ENCODE results near the gene STH. TPM values are rescaled to one million over a fixed set of nuclear protein-coding genes. Genes with fewer than 3 reads are reported as not detected.
A peak's percentile ranks its signal among the peaks of the same experiment; 100 is the strongest.

Gene STH
- total RNA-seq, 1 donor from 2014 or later: not detected

DNA sequence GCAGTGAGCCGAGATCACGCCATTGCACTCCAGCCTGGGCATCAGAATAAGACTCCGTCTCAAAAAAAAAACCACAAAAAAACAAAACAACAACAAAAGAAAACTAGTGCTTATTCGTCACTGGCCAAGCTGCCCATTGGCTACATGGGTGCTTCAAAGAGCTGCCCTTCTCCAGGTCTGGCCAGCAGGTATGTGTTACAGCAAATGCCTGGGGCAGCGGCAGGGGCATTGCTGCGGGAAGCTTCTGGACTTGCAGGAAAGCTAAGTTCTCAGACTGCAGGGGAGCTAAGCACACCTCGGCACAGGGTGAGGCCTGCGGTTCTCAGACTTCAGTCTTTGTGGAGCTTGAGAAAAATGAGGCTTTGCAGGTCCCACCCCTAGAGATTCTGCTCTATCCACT, 4.1 kb upstream of the STH start:
- Mint-ChIP-seq H3K9me3 (ENCODE audit: unreplicated experiment) (peaks cover under 1% of the 10 kb centered on the region), H3K27ac (ENCODE audit: unreplicated experiment) (peak overlapping the region; percentile 26), H3K4me3 (ENCODE audit: unreplicated experiment) (no peak overlapping the region), H3K27me3 (ENCODE audit: low read depth, unreplicated experiment) (peaks cover 4% of the 10 kb centered on the region), H3K36me3 (ENCODE audit: low read depth, unreplicated experiment) (peaks cover 2% of the 10 kb centered on the region), H3K4me1 (ENCODE audit: low read depth, unreplicated experiment) (peaks cover 6% of the 10 kb centered on the region)
- H2AFZ ChIP-seq (ENCODE audit: low read depth, low read length): no peak overlapping the region
- no peaks in the 10 kb centered on the region for H3K27me3 ChIP-seq (ENCODE audit: insufficient read depth, low read length)
- no peak overlapping the region for H3K9ac ChIP-seq (ENCODE audit: low read length)
- TF ChIP-seq, protein P1, sequence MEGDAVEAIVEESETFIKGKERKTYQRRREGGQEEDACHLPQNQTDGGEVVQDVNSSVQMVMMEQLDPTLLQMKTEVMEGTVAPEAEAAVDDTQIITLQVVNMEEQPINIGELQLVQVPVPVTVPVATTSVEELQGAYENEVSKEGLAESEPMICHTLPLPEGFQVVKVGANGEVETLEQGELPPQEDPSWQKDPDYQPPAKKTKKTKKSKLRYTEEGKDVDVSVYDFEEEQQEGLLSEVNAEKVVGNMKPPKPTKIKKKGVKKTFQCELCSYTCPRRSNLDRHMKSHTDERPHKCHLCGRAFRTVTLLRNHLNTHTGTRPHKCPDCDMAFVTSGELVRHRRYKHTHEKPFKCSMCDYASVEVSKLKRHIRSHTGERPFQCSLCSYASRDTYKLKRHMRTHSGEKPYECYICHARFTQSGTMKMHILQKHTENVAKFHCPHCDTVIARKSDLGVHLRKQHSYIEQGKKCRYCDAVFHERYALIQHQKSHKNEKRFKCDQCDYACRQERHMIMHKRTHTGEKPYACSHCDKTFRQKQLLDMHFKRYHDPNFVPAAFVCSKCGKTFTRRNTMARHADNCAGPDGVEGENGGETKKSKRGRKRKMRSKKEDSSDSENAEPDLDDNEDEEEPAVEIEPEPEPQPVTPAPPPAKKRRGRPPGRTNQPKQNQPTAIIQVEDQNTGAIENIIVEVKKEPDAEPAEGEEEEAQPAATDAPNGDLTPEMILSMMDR (IDR thresholded peaks at IDR 0.05; ENCODE audit: insufficient read depth, low read depth, low read length): no peak
- no peak for TF ChIP-seq EZH2 (IDR thresholded peaks at IDR 0.05; ENCODE audit: insufficient read depth, low read length)
- DNase-seq (ENCODE audit: low read depth) (no peak), FAIRE-seq (no peak)
- no peaks in the 10 kb centered on the region for H3K79me2 ChIP-seq (ENCODE audit: insufficient read depth, low read length)
- H3K4me3 ChIP-seq (ENCODE audit: insufficient read depth, low read depth, low read length): no peak overlapping the region
- H3K27ac ChIP-seq (ENCODE audit: low read depth, low read length): no peak overlapping the region
- peaks cover 6% of the 10 kb centered on the region for H3K4me1 ChIP-seq (ENCODE audit: insufficient read depth, low read length)
- no peaks in the 10 kb centered on the region for H3K9me3 ChIP-seq (ENCODE audit: insufficient read depth, low read depth, low read length)
- no peaks in the 10 kb centered on the region for H3K36me3 ChIP-seq (ENCODE audit: insufficient read depth, low read length)
- no peaks in the 10 kb centered on the region for H4K20me1 ChIP-seq (ENCODE audit: insufficient read depth, low read length)
- H3K4me2 ChIP-seq (ENCODE audit: low read length): no peak overlapping the region

DNA sequence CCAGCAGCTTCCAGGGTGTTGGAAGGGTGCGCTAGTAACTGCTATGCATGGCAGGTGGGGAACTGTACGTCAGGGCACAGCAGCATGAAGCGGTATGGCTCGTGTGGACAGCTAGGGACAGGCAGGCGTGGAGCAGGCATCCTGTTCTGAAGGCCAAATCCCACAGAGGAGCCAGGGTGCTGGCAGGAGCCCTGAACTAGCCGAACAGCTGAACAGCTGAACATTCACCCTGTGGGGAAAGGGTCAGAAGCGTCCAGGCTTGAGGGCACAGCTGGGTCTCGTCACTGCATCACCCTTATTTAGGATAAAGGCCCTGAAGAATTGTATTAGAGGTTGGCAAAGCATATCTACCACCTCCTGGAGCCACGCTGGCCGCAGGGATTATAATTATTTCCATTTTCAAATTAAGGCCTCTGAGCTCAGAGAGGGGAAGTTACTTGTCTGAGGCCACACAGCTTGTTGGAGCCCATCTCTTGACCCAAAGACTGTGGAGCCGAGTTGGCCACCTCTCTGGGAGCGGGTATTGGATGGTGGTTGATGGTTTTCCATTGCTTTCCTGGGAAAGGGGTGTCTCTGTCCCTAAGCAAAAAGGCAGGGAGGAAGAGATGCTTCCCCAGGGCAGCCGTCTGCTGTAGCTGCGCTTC, 3.3 kb upstream of the STH start:
- no peak overlapping the region for H3K4me2 ChIP-seq (ENCODE audit: low read length)
- peaks cover 6% of the 10 kb centered on the region for H3K4me1 Mint-ChIP-seq (ENCODE audit: low read depth, unreplicated experiment)
- no peaks in the 10 kb centered on the region for H3K9me3 ChIP-seq (ENCODE audit: insufficient read depth, low read depth, low read length)
- H3K9me3 Mint-ChIP-seq (ENCODE audit: unreplicated experiment): no peaks in the 10 kb centered on the region
- peaks cover 2% of the 10 kb centered on the region for H3K36me3 Mint-ChIP-seq (ENCODE audit: low read depth, unreplicated experiment)
- H3K4me1 ChIP-seq (ENCODE audit: insufficient read depth, low read length): peaks cover 6% of the 10 kb centered on the region
- H3K9ac ChIP-seq (ENCODE audit: low read length): no peak overlapping the region
- no peaks in the 10 kb centered on the region for H3K36me3 ChIP-seq (ENCODE audit: insufficient read depth, low read length)
- FAIRE-seq (no peak), DNase-seq (ENCODE audit: low read depth) (no peak)
- H2AFZ ChIP-seq (ENCODE audit: low read depth, low read length): no peak overlapping the region
- H3K79me2 ChIP-seq (ENCODE audit: insufficient read depth, low read length): no peaks in the 10 kb centered on the region
- no peak overlapping the region for H3K27ac ChIP-seq (ENCODE audit: low read depth, low read length)
- no peak overlapping the region for H3K27ac Mint-ChIP-seq (ENCODE audit: unreplicated experiment)
- H3K4me3 Mint-ChIP-seq (ENCODE audit: unreplicated experiment): no peak overlapping the region
- H4K20me1 ChIP-seq (ENCODE audit: insufficient read depth, low read length): no peaks in the 10 kb centered on the region
- H3K4me3 ChIP-seq (ENCODE audit: insufficient read depth, low read depth, low read length): no peak overlapping the region
- no peak for TF ChIP-seq EZH2 (IDR thresholded peaks at IDR 0.05; ENCODE audit: insufficient read depth, low read length)
- TF ChIP-seq, protein P1 (IDR thresholded peaks at IDR 0.05; ENCODE audit: insufficient read depth, low read depth, low read length): no peak
- peaks cover 4% of the 10 kb centered on the region for H3K27me3 Mint-ChIP-seq (ENCODE audit: low read depth, unreplicated experiment)
- H3K27me3 ChIP-seq (ENCODE audit: insufficient read depth, low read length): no peaks in the 10 kb centered on the region

DNA sequence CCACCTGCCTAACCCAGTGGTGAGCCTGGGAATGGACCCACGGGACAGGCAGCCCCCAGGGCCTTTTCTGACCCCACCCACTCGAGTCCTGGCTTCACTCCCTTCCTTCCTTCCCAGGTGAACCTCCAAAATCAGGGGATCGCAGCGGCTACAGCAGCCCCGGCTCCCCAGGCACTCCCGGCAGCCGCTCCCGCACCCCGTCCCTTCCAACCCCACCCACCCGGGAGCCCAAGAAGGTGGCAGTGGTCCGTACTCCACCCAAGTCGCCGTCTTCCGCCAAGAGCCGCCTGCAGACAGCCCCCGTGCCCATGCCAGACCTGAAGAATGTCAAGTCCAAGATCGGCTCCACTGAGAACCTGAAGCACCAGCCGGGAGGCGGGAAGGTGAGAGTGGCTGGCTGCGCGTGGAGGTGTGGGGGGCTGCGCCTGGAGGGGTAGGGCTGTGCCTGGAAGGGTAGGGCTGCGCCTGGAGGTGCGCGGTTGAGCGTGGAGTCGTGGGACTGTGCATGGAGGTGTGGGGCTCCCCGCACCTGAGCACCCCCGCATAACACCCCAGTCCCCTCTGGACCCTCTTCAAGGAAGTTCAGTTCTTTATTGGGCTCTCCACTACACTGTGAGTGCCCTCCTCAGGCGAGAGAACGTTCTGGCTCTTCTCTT, 2.6 kb upstream of the STH start:
- Histone ChIP-seq H3K4me1 (ENCODE audit: insufficient read depth, low read length) (peaks cover 6% of the 10 kb centered on the region), H4K20me1 (ENCODE audit: insufficient read depth, low read length) (no peaks in the 10 kb centered on the region), H3K36me3 (ENCODE audit: insufficient read depth, low read length) (no peaks in the 10 kb centered on the region), H3K27me3 (ENCODE audit: insufficient read depth, low read length) (no peaks in the 10 kb centered on the region), H3K9me3 (ENCODE audit: insufficient read depth, low read depth, low read length) (no peaks in the 10 kb centered on the region), H3K9ac (ENCODE audit: low read length) (no peak overlapping the region), H3K4me2 (ENCODE audit: low read length) (no peak overlapping the region), H3K27ac (ENCODE audit: low read depth, low read length) (no peak overlapping the region), H3K4me3 (ENCODE audit: insufficient read depth, low read depth, low read length) (no peak overlapping the region), H2AFZ (ENCODE audit: low read depth, low read length) (no peak overlapping the region), H3K79me2 (ENCODE audit: insufficient read depth, low read length) (no peaks in the 10 kb centered on the region)
- Mint-ChIP-seq H3K4me3 (ENCODE audit: unreplicated experiment) (no peak overlapping the region), H3K9me3 (ENCODE audit: unreplicated experiment) (no peaks in the 10 kb centered on the region), H3K27me3 (ENCODE audit: low read depth, unreplicated experiment) (peaks cover 4% of the 10 kb centered on the region), H3K4me1 (ENCODE audit: low read depth, unreplicated experiment) (peaks cover 6% of the 10 kb centered on the region), H3K27ac (ENCODE audit: unreplicated experiment) (no peak overlapping the region), H3K36me3 (ENCODE audit: low read depth, unreplicated experiment) (peaks cover 2% of the 10 kb centered on the region)
- FAIRE-seq: no peak
- no peak for TF ChIP-seq EZH2 (IDR thresholded peaks at IDR 0.05; ENCODE audit: insufficient read depth, low read length)
- TF ChIP-seq, protein P1 (IDR thresholded peaks at IDR 0.05; ENCODE audit: insufficient read depth, low read depth, low read length): no peak
- no peak for DNase-seq (ENCODE audit: low read depth)
